SK-N-SH (cell line): ENCODE measurements around the gene PNPLA4.

Experiments used
- EZH2phosphoT487 ChIP-seq: fragments of 200-600 bp; sonication (generic); IDR thresholded peaks from 2 replicates; pipeline ENCODE4 v1.6.1; 2017; ENCODE audit warnings: low read depth, mixed run types, mild to moderate bottlenecking, antibody characterized with exemption, moderate library complexity, borderline replicate concordance
- JUND ChIP-seq: IDR thresholded peaks from 2 replicates; pipeline ENCODE4 v1.4.0; 2012
- MAX ChIP-seq: IDR thresholded peaks from 2 replicates; pipeline ENCODE4 v1.4.0; 2012; ENCODE audit warnings: low read depth
- NFIC ChIP-seq: IDR thresholded peaks from 2 replicates; pipeline ENCODE4 v1.4.0; 2012; ENCODE audit warnings: borderline replicate concordance
- PBX3 ChIP-seq: IDR thresholded peaks from 2 replicates; pipeline ENCODE4; 2012
- POLR2AphosphoS5 ChIP-seq: IDR thresholded peaks from 2 replicates; pipeline ENCODE4 v1.6.1; 2012; ENCODE audit warnings: low read depth, low read length
- RAD21 ChIP-seq: IDR thresholded peaks from 2 replicates; pipeline ENCODE4 v1.6.1; 2012; ENCODE audit warnings: mild to moderate bottlenecking, low read length

DNA sequence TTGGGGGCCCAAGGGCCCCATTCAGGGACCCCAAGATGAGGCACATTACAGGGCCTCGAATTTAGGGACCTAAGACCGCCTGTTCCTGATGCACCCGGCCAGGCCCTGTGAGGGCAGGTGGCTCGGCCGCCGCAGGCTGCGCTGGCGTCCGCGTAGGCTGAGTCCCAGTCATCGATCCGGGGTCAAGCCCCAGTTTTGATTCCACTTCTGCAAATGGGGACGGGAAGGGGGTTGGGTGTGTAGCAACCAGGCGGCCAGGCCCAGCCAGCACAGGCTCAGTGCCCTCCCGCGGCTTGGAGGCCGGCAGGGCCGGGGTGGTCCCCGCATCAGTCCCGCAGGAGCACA, 327 bp downstream of the PNPLA4 start:
- TF ChIP-seq POLR2AphosphoS5: no peak
- no peak for TF ChIP-seq RAD21
- no peak for TF ChIP-seq NFIC
- no peak for TF ChIP-seq MAX
- no peak for TF ChIP-seq EZH2phosphoT487
- no peak for TF ChIP-seq JUND
- no peak for TF ChIP-seq PBX3
